ENCODE measurements around the gene DUSP15.
"Not testable (repeated sequence)": the region's sequence is repeated elsewhere in the genome, so short reads cannot be mapped to it uniquely, and the experiment has no call there.

The DUSP15 gene

DNA sequence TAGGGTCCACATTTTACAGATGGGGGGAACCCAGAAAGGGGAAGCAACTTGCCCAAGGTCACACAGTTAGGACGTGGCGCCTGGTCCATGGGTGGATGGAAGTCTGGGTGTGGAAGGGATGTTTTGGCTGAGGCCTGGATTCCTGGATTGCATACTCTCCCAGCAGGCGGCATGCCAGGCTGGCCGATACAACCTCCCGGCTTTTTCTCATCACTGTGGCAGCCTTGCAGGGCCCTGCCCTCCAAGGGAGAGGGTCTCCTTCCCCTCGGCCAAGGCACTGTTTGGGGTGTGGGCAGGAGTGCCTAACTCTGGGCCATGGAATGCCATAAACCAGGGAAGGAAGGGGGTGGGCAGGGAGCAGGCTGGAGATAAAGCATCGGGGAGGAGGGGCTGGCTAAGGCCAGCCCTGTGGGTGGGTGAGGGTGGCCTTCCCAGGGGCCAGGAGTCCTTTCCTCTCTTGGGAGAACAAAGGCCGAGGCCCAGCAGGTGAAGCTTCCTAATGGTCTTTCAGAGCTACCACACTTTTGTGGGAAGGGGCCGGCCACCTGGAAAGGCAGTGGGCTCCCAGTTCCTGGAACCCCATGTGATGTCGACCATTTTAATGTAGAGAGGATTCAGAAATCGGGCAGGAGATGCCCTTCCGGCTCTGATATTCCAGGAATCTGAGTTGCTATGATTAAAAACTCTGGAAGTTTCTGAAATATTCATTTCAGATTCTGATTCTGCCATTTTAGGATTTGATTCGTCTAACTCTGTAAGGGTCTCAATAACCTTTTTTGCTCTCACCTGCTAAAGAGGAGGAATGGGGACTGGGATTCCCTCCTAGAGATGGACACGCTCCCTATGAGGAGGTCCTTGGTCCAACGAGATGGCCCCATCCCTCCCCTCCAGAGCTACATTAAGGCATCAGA lies 29.2 kb downstream of the DUSP15 start:
- no peak for DNase-seq (ENCODE audit: low read depth in 4 of 4, low spot score in 1 of 4)

DNA sequence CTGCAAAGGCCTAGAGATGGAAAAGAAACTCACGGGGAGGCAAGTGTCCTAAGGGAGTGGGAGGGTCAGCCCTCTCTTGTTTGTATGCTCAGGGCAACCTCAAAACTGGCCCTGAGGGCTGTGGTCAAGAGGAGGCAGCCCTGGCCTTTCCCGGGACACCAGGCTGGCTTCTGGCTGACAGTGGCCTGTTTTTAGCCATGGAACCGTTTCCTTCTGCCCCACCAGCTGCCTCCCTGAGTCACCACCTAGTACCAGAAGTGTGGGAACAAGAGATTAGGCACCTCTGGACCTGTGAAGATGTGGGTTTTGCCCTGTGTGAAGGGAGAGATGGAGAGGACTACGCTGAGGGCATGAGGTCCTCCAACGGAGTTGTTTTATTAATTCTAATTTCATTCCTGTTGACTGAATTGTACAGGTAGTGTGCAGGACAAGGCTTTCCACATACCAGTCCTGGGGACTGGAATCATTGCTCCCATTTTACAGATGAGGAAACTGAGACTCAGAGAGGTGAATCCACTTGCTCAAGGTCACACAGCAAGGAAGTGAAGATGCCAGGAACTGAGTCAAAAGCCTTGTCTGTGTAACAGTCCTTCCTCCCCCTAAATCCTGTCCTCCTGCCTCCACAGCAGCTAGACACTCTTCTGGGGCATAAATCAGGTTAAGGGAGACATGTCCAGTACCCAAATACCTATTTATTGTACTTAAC lies 30.4 kb downstream of the DUSP15 start:
- DNase-seq (ENCODE audit: low read depth in 4 of 4, low spot score in 1 of 4): no peak

DNA sequence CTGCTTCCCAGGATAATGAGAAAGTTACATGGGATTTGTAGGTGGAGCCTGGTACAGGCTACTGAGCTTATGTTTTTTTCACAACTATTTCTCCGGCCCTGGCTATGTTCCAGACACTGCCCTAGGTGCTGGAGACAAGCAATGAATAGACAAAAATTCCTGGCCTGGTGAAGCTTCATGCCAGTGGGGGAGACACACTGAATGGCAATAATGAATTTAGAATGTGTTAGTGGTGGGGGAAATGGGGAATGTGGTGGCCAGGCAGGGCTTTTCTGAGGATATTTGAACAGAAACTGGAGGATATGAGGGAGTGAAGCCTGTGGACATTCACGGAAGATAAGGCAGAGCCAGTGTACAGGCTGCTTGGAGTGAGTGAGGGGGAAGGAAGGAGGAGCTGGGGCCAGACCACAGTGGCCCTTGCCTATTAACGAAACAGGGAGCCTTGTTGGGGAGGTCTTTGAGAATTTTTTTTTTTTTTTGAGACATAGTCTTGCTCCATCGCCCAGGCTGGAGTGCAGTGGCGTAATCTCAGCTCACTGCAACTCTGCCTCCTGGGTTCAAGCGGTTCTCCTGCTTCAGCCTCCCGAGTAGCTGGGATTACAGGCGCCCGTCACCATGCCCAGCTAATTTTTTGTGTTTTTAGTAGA lies 31.6 kb downstream of the DUSP15 start:
- no peak for DNase-seq (ENCODE audit: low read depth in 4 of 4, low spot score in 1 of 4)

DNA sequence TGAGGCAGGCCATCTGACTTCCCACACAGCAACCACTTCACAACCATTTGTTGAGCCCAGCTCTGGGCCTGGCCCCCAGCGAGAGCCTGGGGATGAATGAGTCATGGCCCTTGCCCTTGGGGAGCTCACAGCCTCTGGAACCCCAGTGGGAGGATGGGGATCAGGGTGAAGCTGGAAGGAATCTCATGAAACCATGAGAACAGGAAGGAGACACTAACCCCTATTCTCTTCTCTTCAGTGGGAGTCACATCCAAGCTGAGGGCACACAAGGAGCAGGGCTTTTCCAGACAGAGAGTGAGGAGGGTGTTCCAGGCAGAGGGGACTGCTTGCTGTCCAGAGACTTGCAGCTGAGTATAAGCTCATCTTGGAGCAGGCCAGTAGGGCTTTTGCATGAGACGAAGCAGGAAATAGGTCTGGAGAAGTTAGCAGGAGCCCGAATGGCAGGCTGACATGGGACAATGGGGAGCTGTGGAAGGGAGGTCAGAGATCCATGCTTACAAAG lies 32.4 kb downstream of the DUSP15 start:
- no peak for DNase-seq (ENCODE audit: low read depth in 4 of 4, low spot score in 1 of 4)

DNA sequence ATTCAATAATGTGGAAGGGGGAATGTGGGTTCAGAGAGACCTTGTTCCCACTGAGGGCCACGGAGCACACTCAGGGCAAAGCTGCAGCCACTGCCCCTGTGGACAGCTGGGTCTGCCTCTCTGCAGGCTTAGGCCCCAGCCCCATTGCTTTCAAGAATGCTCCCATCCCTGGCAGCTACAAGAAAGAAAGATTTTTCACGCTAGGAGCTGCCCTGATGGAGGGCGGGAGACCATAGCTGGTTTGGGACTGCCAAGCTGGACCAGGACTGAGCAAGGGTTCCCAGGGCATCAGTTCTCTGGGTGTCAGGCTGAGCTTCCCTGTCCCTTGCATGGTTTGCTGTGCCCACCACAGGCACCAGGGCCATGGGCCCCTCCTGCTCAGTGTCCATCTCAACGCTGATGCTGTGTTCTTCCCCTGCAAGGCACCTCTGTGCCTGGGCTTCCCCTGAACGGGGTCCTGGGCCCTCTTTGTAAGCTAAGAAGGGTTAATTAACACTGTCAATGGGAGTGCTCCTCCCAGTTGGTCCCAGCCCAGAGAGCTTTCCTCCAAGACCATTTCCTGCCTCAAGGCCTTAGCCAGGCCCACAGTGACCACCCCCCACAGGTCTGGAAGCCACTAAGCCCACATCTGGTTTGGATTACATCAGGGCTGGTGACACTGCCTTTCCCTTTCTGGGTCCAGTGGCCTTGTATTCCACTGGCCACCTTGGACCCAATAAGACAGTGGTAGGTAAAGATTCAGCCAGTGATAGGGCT lies 33.3 kb downstream of the DUSP15 start:
- no peak for DNase-seq (ENCODE audit: low read depth in 4 of 4, low spot score in 1 of 4)

DNA sequence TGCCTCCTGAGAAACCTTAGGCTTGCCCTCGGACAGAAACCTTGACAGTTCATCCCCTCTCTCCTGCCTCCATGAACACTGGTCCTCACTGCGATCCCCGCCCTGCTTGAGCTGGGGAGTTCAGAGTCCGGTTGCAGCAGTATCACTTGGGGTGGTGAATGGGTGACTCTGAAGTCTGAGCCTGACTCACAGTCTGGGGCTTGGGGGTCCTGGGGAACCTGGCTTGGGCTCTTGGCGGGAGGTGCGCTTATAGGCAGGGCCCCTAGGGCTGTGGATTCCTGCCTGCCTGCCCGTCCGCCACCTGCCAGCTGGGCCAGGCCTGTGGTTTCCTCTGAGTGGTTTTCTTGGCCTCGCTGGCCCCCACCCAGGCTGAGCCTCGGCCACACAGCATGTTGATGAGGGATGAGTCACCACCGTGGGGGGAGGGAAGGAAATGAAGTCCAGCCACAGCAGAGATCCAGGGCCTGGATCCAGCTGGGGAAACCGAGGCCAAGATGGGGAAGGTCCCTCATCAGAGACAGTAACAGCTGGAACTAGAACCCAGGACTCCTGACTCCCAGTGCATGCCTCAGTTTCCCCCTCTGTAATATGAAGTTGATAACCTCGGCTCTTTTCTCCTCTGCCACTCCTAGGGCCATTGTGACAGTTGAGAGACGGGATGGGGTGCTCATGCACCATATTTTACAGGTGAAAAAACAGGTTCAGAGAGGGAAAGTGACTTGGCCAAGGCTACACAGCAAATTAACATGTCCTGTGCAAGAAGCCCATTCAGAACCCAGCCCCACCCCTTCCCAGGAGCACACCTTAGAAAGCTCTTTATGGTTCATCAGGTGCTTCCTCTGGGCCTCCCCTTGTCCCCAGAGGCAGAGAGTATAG lies 34.1 kb downstream of the DUSP15 start:
- no peak for DNase-seq (ENCODE audit: low read depth in 4 of 4, low spot score in 1 of 4)

DNA sequence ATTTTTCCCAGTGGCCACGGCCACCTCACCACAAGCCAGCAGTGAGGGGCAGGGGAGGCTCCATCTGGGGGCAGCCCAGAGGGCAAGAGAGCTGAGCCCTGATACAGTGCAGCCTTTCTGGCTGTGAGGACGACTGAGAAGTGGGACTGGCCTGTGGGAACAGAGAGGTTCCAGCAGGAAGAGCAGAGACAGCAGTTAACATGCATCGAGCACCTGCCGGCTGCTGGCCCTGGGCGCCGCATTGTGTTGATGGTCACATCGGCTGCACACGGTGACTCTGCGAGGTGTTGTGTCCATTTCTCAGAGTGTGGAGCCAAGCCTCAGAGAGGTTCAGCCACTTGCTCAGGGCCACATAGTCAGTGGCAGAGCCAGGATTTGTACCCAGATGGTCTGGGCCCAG lies 34.8 kb downstream of the DUSP15 start:
- no peak for DNase-seq (ENCODE audit: low read depth in 4 of 4, low spot score in 1 of 4)

DNA sequence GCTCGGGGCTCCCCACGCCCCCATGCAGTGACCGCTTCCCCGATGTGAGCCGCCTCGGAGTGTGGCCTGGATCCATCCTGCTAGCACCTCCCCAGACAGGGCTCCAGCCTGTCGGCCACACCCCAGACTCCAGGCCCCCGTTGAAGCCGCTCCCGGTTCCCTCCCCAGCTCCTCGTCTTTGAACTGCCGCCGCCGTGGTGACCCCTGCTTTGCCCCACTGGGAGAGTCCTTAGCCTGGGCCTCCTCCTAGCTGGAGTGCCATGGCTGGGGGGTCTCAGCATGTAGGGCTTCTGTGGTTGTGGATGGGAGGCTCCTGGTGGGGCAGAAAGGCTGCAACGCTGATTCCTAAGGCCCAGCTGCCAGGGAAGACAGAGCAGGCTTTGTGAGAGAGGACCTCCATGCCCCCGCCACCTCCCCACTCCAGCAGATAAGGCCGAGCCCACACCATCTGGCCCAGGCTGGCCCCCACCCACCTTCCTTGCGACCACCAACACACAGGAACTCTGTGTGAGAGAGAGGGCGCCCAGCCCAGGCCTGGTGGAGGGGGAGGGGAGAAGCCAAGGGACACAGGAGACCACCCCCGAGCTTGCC lies 36.3 kb downstream of the DUSP15 start:
- DNase-seq (ENCODE audit: low read depth in 4 of 4, low spot score in 1 of 4): no peak

DNA sequence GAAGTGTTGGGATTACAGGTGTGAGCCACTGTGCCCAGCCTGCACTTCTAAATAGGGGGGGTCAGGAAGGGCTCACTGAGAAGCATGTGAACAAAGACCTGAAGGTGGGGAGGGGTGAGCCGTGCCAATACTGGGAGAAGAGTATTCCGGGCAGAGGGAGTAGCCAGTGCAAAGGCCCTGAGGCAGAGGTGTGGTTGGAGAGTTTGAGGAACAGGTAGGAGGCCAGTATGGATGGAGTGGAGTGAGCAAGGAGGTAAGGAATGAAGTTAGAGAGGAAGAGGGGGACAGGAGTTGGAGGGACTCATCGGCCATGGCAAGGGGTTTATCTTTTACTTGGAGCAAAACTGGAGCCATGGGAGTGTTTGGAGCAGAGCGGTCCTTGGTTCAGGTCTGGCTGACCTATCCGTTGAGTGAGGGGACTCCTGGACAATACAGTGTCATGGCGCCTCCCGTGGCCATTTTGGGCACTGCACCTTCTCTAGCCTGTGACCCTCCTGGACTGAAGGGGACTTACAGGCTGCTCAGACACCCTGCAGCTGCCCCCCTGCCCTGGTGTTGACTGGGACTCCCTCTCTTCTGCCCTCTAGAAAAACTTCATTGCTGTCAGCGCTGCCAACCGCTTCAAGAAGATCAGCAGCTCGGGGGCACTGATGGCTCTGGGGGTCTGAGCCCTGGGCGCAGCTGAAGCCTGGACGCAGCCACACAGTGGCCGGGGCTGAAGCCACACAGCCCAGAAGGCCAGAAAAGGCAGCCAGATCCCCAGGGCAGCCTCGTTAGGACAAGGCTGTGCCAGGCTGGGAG lies 37.0 kb downstream of the DUSP15 start:
- DNase-seq (ENCODE audit: low read depth in 4 of 4, low spot score in 1 of 4): peak; percentile 29 to 57 (median 44)

DNA sequence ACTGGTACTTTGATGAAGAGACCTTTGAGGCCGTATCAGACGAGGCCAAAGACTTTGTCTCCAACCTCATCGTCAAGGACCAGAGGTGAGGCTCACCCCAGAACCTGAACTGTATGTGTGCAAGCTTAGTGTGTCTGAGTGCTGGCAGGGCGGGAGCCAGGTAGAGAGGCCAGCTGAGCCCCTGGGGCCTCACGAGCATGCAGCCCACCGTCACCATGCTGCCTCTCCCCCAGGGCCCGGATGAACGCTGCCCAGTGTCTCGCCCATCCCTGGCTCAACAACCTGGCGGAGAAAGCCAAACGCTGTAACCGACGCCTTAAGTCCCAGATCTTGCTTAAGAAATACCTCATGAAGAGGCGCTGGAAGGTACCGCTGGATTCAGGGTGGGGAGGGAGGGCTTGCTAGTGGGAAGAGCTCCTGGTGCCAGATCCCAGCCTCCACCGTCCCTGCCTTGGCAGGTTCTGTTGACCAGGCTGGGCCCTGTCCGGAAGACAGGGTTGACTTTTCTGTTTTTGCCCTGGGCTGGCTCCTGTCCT lies 38.5 kb downstream of the DUSP15 start:
- no peak for DNase-seq (ENCODE audit: low read depth in 4 of 4, low spot score in 1 of 4)

DNA sequence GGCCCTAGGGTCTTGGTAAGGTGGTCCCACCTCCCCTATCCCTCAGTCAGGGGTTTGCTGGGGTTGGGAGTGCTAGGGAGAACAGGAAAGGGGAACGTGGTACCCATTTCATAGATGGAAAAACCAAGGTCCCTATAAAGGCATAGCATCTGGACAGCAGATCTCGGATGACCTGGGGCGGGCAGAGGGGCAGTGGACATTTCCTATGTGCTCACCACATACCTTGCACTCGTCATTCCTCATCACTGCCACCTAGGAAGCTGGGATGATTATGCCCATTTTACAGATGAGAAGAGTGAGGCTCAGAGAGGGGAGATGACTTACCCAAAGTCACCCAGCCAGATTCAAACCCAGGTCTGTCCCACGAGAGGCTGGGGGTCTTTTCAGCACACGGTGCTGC lies 39.1 kb downstream of the DUSP15 start:
- no peak for DNase-seq (ENCODE audit: low read depth in 4 of 4, low spot score in 1 of 4)

DNA sequence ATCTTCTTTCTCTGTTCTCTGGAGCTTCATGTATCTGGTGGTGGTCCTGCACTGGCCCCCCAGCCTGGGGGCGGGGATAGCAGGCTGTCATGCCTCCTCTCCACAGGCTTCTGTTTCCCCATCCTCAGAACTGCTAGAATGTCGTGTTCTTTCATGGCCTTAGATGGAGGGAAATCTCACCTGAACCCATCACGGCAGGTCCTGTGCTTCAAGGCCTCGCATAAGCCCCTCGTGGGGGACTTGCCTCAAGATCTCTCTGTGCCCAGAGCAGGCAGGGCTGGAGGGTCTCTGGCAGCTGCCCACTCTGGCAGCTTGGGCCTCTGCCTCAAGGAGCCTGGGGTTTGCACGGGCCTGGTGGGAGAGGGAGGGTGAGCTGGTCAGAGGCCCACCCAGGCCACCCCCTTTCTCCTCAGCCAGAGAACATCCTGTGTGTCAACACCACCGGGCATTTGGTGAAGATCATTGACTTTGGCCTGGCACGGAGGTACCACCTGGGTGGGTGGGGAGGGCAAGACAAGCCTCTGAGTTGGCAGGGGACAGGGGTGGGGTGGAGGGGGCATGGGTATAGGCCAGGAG lies 39.8 kb downstream of the DUSP15 start:
- DNase-seq (ENCODE audit: low read depth in 4 of 4, low spot score in 1 of 4): no peak

DNA sequence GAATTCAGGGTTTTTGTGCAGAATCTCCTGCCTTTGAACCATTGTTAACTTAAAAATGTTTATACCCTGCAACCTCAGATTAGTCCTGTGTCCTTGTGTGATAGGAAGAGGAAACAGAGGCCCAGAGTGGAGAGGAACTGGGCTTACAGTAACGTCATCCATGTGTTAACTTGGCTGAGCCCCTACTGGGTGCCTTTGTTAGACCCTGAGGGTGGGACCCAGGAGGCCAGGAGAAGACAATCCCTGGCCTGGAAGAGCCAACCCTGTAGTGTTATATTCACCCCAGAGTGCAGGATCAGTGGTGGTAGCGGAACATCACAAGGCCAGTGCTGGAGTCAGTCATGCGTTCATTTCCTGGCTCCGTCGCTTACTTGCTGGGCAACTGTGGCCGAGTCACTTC lies 40.6 kb downstream of the DUSP15 start:
- DNase-seq (ENCODE audit: low read depth in 4 of 4, low spot score in 1 of 4): no peak

DNA sequence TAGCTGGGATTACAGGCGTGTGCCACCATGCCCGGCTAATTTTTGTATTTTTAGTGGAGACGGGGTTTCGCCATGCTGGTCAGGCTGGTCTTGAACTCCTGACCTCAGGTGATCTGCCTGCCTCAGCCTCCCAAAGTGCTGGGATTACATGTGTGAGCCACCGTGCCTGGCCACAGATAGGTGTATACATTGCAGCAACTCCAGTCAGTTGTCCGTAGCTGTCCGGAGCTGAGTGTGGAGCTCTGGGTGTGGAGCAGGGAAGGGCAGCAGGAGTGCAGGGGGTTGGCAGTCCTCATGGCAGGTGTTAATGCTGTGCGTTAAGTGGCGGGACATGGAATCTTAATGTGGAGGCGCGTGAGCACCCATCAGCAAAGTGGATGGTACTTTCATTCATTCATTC lies 42.3 kb downstream of the DUSP15 start:
- not testable (repeated sequence) for DNase-seq (ENCODE audit: low read depth in 4 of 4, low spot score in 1 of 4)

DNA sequence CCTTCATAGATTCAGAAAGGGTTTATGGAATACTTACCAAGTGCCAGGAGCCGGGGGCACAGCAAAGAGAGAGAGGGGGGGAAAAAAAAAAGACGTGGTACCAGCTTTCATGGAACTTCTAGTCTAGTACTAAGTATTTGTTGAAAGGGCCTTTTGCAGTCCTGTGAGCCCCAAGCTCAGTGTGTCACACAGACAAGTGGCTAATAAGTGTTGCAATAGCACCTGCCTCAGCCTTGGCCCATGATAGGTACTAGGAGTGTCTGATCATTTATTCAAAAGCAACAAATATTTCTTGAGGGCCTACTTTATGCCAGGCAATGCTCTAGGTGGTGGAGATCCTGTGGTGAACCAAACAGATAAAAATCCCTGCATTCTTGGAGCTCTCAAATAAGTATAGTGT lies 43.3 kb downstream of the DUSP15 start:
- DNase-seq (ENCODE audit: low read depth in 4 of 4, low spot score in 1 of 4): no peak

DNA sequence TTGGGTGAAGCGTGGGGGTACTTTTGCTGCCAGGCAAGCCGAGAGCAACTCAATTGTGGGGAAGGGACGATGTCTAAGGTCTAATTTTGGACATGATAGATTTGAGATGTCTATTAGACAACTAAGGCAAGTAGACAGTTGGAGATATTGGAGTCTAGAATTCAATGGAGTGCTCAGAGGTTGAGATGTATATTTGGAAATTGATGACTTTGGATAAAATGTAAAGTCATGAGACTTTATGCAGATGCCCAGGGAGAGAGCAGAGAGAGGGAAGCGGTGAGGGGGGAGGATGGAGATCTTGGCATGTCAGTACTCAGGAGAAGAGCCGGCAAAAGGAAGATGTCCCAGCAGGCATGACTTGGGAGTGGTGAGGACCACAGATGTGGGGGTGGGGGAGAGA lies 44.3 kb downstream of the DUSP15 start:
- DNase-seq (ENCODE audit: low read depth in 4 of 4, low spot score in 1 of 4): no peak

DNA sequence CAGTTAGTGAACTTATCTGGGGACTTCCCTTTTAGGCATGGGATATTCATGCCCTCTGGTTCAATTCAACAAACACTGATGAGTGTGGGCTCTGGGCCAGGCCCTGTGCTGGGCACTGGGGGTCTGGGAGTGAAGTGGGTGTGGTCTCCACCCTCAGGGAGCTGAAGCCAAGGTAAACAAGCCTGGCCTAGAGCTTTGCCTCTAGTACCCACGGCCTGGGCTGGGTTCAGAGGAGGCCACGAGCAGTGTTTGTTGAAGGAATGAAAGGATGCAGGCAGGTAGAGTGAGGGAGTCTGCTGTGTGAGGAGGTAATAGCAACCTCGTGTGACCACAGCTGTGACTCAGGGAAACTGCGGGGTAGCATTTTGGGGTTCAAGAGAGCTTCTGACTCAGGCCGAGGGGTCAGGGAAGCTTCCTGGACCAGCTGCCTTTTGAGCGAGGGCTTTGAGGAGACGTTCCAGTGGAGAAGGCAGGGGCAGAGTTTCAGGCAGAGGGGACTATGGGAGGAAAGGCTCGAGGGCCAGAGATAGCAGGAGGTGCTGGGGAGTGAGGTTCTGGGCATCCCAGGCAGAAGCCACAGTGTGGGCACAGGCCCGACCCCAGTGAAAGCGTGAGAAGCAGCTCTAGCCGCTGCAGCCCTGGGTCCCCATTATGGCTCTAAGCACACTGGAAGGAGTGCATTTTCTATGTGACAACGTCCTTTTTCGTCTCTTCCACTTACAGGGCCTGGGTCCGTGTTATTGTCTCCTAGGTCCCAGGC lies 45.6 kb downstream of the DUSP15 start:
- no peak for DNase-seq (ENCODE audit: low read depth in 4 of 4, low spot score in 1 of 4)

DNA sequence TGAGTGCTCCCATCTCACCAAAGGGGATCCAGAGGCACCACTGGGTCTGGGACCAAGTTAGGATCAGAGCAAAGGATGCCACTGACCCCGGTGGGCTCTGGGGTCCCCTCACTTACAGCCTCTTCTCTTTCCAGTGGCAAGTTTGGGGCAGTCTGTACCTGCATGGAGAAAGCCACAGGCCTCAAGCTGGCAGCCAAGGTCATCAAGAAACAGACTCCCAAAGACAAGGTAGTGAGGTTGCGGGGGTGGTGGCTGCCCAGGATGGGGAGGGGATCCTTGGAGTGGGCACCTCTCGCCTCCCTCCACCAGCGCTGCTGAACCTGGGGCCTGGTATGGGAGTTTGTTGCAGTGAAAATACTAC lies 46.2 kb downstream of the DUSP15 start:
- DNase-seq (ENCODE audit: low read depth in 4 of 4, low spot score in 1 of 4): no peak

Data from stimulated activated CD4-positive, alpha-beta T cell treated with anti-CD3 and anti-CD28 coated beads, Interleukin-1b, Interleukin-23, amount 100 ng/mL, for 24 hours (primary cell).